Transverse colon (tissue), 4 donors: Measurements from ENCODE around the gene AGO1.

ENCODE experiments used
- CTCF ChIP-seq, 5 experiments: fragments of 200-600 bp in 3 of 5; fragments of 450-650 bp in 2 of 5; sonication (generic) in 3 of 5; IDR thresholded peaks; 1 replicate in 2 of 5; 2 replicates in 3 of 5; pipeline ENCODE4 v1.5.1; 2016 to 2017; ENCODE audit warnings: antibody characterized with exemption in 5 of 5, inconsistent platforms in 3 of 5, mild to moderate bottlenecking in 2 of 5, moderate library complexity in 1 of 5
- EP300 ChIP-seq: sonication (generic); formaldehyde crosslinking; IDR thresholded peaks from one replicate; pipeline ENCODE4 v1.6.1; 2017; ENCODE audit warnings: antibody characterized with exemption, low read depth
- POLR2AphosphoS5 ChIP-seq, 3 donors: sonication (generic); formaldehyde crosslinking; IDR thresholded peaks; one replicate each; pipeline ENCODE4 v1.6.1; 2016; ENCODE audit warnings: antibody characterized with exemption in 3 of 3

DNA sequence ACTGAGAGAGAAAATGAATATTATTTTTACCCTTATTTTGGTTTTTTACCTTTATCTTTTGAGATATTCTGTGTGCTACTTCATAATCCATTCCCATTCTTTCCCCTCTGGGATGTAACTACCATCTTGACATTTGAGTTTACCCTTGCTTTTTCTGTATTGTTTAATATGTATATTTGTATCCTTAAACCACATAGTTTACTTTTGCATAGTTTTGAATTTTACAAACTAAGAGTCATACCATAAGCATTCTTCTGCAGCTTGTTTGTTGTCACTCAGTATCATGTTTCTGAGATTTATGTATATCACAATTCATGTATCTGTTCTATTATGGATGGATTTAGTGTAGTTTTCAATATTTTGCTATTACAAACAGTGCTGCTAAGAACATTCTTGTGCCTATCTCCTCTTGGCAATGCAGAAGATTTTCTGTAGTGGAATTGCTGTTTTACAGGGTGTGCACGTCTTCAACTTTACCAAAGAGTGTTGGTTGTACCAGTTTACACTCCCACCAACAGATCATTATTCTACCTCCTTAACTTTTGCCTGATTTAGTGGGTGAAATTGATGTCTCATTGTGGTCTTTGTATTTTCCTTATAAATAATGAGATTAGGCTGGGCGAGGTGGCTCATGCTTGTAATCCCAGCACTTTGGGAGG, 12.2 kb upstream of the AGO1 start:
- no peak for TF ChIP-seq CTCF (IDR thresholded peaks at IDR 0.05)
- TF ChIP-seq EP300 = no peak
- TF ChIP-seq POLR2AphosphoS5 (IDR thresholded peaks at IDR 0.05) = no peak
